Measurements from ENCODE around the gene RNF223. TPM values are rescaled to one million over a fixed set of nuclear protein-coding genes. Genes with fewer than 3 reads are reported as not detected.

The RNF223 gene
- total RNA-seq, 2 experiments from 2014 or later: not detected

- ATAC-seq (no peak), DNase-seq (no peak)
- Mint-ChIP-seq H3K9me3 (ENCODE audit: insufficient read depth) (no peaks in the 10 kb centered on the region), H3K4me1 (ENCODE audit: low read depth) (peaks cover 22% of the 10 kb centered on the region), H3K4me3 (no peak overlapping the region), H3K36me3 (ENCODE audit: low read depth) (peaks cover 8% of the 10 kb centered on the region), H3K27ac (no peak overlapping the region), H3K27me3 (ENCODE audit: low read depth) (no peaks in the 10 kb centered on the region)
- ChIA-PET CTCF (no interaction called here), POLR2A (no interaction called here)
These were observed 31.3 kb downstream of the RNF223 start for GRCh38 chr1:1042835-1043234.

DNA sequence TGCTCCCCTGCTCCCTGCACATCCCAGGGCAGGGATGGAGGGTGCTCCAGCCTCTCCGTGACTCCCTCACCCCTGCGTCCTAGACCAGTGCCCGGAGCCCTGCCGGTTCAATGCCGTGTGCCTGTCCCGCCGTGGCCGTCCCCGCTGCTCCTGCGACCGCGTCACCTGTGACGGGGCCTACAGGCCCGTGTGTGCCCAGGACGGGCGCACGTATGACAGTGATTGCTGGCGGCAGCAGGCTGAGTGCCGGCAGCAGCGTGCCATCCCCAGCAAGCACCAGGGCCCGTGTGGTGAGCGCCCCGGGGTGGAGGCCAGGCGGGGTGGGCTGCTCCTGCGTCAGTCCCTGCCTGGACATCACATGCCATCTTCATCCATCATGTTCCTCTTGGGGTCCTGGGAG lies 32.2 kb downstream of the RNF223 start:
- POLR2A ChIA-PET: no interaction called here
- Mint-ChIP-seq H3K4me3 (no peak overlapping the region), H3K9me3 (ENCODE audit: insufficient read depth) (no peaks in the 10 kb centered on the region), H3K36me3 (ENCODE audit: low read depth) (peaks cover 5% of the 10 kb centered on the region), H3K27me3 (ENCODE audit: low read depth) (no peaks in the 10 kb centered on the region), H3K27ac (no peak overlapping the region), H3K4me1 (ENCODE audit: low read depth) (peaks cover 24% of the 10 kb centered on the region)
- CTCF ChIA-PET: interaction anchor here (3.2 kb wide), 1 partner anchor 40 kb away, joined by 10 read pairs; no protein-coding TSS in a partner anchor
- no peak for DNase-seq
- ATAC-seq: no peak

- DNase-seq (no peak), ATAC-seq (peak; percentile 27)
- Mint-ChIP-seq H3K4me3 (no peak overlapping the region), H3K27me3 (ENCODE audit: low read depth) (no peaks in the 10 kb centered on the region), H3K9me3 (ENCODE audit: insufficient read depth) (no peaks in the 10 kb centered on the region), H3K36me3 (ENCODE audit: low read depth) (peaks cover 5% of the 10 kb centered on the region), H3K4me1 (ENCODE audit: low read depth) (peaks cover 25% of the 10 kb centered on the region), H3K27ac (no peak overlapping the region)
- POLR2A ChIA-PET: interaction anchor here (0.6 to 3.4 kb wide), 5 partner anchors 14 to 210 kb away, joined by 3 to 26 read pairs (median 4); partner anchors contain the start of genes AGRN and ISG15
- CTCF ChIA-PET: interaction anchor here (0.9 to 4.2 kb wide), 8 partner anchors 17 to 77 kb away, joined by 3 to 27 read pairs (median 10); partner anchors contain the start of gene ISG15
These were observed 33.0 kb downstream of the RNF223 start for GRCh38 chr1:1041092-1041523.

DNA sequence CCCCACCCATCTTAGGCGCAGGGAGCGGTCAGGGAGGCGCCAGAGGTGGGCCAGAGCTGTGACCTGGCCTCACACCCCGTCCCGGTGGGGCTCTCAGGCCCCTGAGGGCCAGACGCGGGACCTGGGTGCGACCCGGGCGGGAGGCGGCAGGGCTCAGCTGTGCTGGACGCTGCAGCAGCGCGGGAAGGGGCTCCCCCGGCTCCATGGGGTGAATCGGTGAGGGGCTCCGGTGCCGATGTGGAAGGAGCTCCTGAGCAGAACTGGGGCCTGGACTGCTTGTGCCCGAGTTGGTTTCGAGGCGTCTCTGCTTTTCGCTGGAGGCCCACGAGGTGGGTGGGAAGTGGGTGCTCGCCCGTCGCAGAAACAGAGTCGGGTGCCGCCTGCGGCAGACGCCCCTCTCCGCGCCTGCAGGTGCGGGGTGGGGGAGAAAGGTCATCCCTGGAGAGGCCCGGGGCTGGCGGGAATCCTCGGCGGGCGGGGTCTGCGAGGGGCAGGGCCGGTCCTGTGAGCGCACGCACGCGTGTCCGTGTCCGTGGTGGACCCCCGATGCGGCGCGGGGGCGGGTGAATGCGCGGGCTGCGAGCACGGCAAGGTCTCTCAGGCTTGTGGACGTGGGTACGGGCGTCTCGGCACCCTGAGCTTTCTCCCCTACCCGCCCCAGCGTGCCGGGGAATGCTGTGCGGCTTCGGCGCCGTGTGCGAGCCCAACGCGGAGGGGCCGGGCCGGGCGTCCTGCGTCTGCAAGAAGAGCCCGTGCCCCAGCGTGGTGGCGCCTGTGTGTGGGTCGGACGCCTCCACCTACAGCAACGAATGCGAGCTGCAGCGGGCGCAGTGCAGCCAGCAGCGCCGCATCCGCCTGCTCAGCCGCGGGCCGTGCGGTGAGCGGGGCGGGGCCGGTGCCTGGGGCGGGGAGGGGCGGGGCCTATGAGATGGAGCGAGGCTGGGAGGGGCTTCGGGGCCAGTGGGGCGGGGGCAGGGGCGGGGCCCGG lies 33.8 kb downstream of the RNF223 start:
- Mint-ChIP-seq H3K27ac (peak overlapping the region; percentile 58), H3K4me3 (peak overlapping the region; percentile 49)
- POLR2A ChIA-PET: interaction anchor here (0.6 to 3.4 kb wide), 7 partner anchors 14 to 210 kb away, joined by 3 to 26 read pairs (median 4); partner anchors contain the start of genes AGRN and ISG15

GRCh38 chr1:1039145-1039910 lies 34.8 kb downstream of the RNF223 start:
- DNase-seq (peak; percentile 52), ATAC-seq (no peak)
- H3K36me3 Mint-ChIP-seq (ENCODE audit: low read depth): peaks cover 5% of the 10 kb centered on the region
- CTCF ChIA-PET: interaction anchor here (1.0 to 4.2 kb wide), 9 partner anchors 20 to 82 kb away, joined by 3 to 27 read pairs (median 9); partner anchors contain the start of gene ISG15
- peaks cover 2% of the 10 kb centered on the region for H3K27me3 Mint-ChIP-seq (ENCODE audit: low read depth)
- no peaks in the 10 kb centered on the region for H3K9me3 Mint-ChIP-seq (ENCODE audit: insufficient read depth)
- POLR2A ChIA-PET: interaction anchor here (0.8 to 3.4 kb wide), 6 partner anchors 20 to 211 kb away, joined by 3 to 26 read pairs (median 8); partner anchors contain the start of genes AGRN and ISG15
- peak overlapping the region; percentile 49 for H3K4me3 Mint-ChIP-seq
- peaks cover 27% of the 10 kb centered on the region for H3K4me1 Mint-ChIP-seq (ENCODE audit: low read depth)
- H3K27ac Mint-ChIP-seq: peak overlapping the region; percentile 58

More for the DNA sequence above, 33.8 kb downstream of the RNF223 start:
- ATAC-seq (peak; percentile 89), DNase-seq (peak; percentile 90)
- Mint-ChIP-seq H3K9me3 (ENCODE audit: insufficient read depth) (no peaks in the 10 kb centered on the region), H3K27me3 (ENCODE audit: low read depth) (peaks cover 2% of the 10 kb centered on the region), H3K36me3 (ENCODE audit: low read depth) (peaks cover 5% of the 10 kb centered on the region), H3K4me1 (ENCODE audit: low read depth) (peaks cover 27% of the 10 kb centered on the region)
- CTCF ChIA-PET: interaction anchor here (0.9 to 4.2 kb wide), 11 partner anchors 17 to 81 kb away, joined by 3 to 27 read pairs (median 7); partner anchors contain the start of gene ISG15

GRCh38 chr1:1038694-1039093 lies 35.4 kb downstream of the RNF223 start:
- Mint-ChIP-seq H3K9me3 (ENCODE audit: insufficient read depth) (no peaks in the 10 kb centered on the region), H3K4me1 (ENCODE audit: low read depth) (peaks cover 27% of the 10 kb centered on the region), H3K36me3 (ENCODE audit: low read depth) (peaks cover 5% of the 10 kb centered on the region), H3K4me3 (no peak overlapping the region), H3K27me3 (ENCODE audit: low read depth) (peaks cover 2% of the 10 kb centered on the region), H3K27ac (peak overlapping the region; percentile 52)
- POLR2A ChIA-PET: interaction anchor here (1.7 to 3.4 kb wide), 4 partner anchors 19 to 25 kb away, joined by 4 to 26 read pairs (median 16); partner anchors contain the start of genes AGRN and ISG15
- CTCF ChIA-PET: interaction anchor here (1.9 to 4.2 kb wide), 4 partner anchors 20 to 37 kb away, joined by 7 to 27 read pairs (median 13); no protein-coding TSS in a partner anchor
- ATAC-seq (no peak), DNase-seq (no peak)

DNA sequence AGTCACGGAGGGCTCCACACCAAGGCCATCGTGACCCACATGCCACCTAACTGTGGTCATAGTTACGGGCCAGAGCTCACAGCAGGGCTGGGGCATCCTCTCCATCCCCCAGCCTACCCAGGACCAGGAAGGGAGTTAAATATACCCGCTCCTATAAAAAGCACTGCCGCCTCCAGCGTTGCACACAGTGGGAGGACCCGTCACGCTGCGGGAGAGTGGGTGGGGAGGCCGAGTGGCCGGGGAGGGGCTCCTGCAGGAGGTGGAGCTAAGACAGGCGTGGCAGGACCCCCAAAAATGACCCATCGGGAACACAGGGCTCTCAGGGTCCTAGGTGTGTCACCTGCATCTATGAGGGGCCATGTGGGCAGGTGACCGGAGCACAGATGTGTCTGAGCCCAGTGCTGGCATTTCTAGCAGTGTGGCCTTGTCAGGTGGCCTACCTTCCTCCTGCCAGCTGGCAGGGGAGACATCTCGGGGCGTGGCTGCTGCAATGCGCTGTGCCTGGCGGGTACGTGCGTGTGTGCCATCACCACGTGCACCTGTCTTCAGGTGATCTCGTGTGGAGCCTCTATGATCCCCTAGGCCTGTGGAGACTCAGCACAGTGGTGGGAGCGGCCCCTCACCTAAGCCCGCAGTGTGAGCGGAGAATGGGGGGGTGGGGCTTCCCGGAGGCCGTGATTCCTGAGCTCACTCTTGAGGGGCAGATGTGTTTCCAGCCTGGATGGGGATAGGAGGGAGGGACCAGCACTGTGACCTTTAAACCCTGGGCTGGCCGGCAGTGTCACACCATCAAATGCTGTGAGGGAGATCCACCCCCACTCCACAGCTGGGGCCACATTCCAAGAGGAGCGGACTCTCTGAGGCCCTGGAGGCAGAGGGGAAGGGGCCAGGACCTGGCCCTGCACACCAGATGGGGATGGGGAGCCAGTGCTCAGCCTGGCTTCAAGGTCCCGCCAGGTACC lies 36.5 kb downstream of the RNF223 start:
- Mint-ChIP-seq H3K4me1 (ENCODE audit: low read depth) (peaks cover 27% of the 10 kb centered on the region), H3K27me3 (ENCODE audit: low read depth) (peaks cover 2% of the 10 kb centered on the region), H3K36me3 (ENCODE audit: low read depth) (peaks cover 2% of the 10 kb centered on the region), H3K27ac (no peak overlapping the region), H3K4me3 (no peak overlapping the region), H3K9me3 (ENCODE audit: insufficient read depth) (no peaks in the 10 kb centered on the region)
- ChIA-PET CTCF (interaction anchor here (0.6 to 4.2 kb wide), 3 partner anchors 19 to 26 kb away, joined by 3 to 27 read pairs (median 16); no protein-coding TSS in a partner anchor), POLR2A (interaction anchor here (1.7 to 3.4 kb wide), 3 partner anchors 18 to 26 kb away, joined by 4 to 26 read pairs (median 13); partner anchors contain the start of gene AGRN)
- no peak for ATAC-seq
- no peak for DNase-seq

DNA sequence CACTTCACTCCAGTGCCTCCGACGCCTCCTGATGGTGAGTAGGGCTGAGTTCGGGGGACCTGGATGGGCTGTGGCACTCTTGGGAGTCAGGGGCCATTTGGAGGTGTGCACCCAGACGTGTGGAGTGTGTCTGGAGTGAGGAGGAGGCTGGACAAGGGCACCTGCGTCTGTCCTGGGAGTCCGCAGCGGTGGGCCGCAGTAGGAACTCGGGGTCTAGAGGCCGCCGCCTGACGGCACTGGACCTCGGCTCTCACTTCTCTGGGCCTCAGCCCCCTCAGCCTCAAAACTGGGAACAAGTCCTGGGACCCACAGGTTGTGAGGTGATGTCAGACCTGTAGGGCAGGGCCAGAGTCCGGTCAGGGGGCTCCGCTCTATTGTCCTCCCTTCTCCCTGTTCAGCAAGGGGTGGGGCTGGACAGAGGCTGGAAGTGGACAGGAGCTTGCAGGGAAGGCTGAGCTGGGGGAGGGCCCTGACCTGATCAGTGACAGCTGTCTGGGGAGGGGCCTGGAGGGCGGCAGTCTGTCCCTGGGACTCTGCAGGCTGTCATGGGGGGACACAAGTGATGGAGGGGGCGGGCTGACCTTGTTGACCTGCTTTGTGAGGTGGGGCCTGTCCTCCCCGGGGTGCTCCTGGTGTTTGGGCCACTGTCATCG lies 38.7 kb downstream of the RNF223 start:
- Mint-ChIP-seq H3K4me1 (ENCODE audit: low read depth) (peaks cover 32% of the 10 kb centered on the region), H3K4me3 (no peak overlapping the region), H3K27me3 (ENCODE audit: low read depth) (peaks cover 2% of the 10 kb centered on the region), H3K36me3 (ENCODE audit: low read depth) (peaks cover 2% of the 10 kb centered on the region), H3K9me3 (ENCODE audit: insufficient read depth) (no peaks in the 10 kb centered on the region), H3K27ac (no peak overlapping the region)
- POLR2A ChIA-PET: no interaction called here
- ATAC-seq: no peak
- DNase-seq: no peak
- CTCF ChIA-PET: interaction anchor here (1.6 kb wide), 1 partner anchor 51 kb away, joined by 4 read pairs; no protein-coding TSS in a partner anchor

- Mint-ChIP-seq H3K27ac (no peak overlapping the region), H3K4me3 (peak overlapping the region; percentile 56), H3K4me1 (ENCODE audit: low read depth) (peaks cover 25% of the 10 kb centered on the region), H3K27me3 (ENCODE audit: low read depth) (peaks cover 2% of the 10 kb centered on the region), H3K9me3 (ENCODE audit: insufficient read depth) (no peaks in the 10 kb centered on the region), H3K36me3 (ENCODE audit: low read depth) (peaks cover 2% of the 10 kb centered on the region)
- ChIA-PET CTCF (interaction anchor here (0.6 to 4.0 kb wide), 6 partner anchors 16 to 83 kb away, joined by 3 to 52 read pairs (median 6); partner anchors contain the start of gene AGRN), POLR2A (no interaction called here)
- ATAC-seq (no peak), DNase-seq (no peak)
These were observed 39.7 kb downstream of the RNF223 start for GRCh38 chr1:1034439-1034781.
